SK-N-SH (cell line): ENCODE results near the gene PLA2G4C. TPM values are rescaled to one million over a fixed set of nuclear protein-coding genes. Genes with fewer than 3 reads are reported as not detected.
A peak's percentile ranks its signal among the peaks of the same experiment; 100 is the strongest.
"Not testable (repeated sequence)": the region's sequence is repeated elsewhere in the genome, so short reads cannot be mapped to it uniquely, and the experiment has no call there.

Source experiments
- CTCF ChIA-PET: fragments of 300-600, 350-600 bp; formaldehyde crosslinking; extraction: SDS; loops from one replicate; lab custom pipeline; 2021; lab: Yijun Ruan, JAX
- POLR2A ChIA-PET: fragments of 350-600 bp; sonication (Branson Sonifier 250); formaldehyde crosslinking; extraction: SDS; loops from one replicate; lab custom pipeline; 2020; ENCODE audit warnings: antibody characterized with exemption, inconsistent platforms; lab: Yijun Ruan, JAX
- DNase-seq: peaks from one replicate; pipeline ENCODE4 v3.0.0; 2012
- H2AFZ ChIP-seq: fragments of 200-600 bp; sonication (generic); 2 replicates; pipeline ENCODE4 v1.8.1; 2016; ENCODE audit warnings: antibody characterized with exemption, mild to moderate bottlenecking, low read depth
- H3F3A ChIP-seq: fragments of 200-600 bp; sonication (generic); replicated peaks from 2 replicates; pipeline ENCODE3; 2016; ENCODE audit warnings: antibody characterized with exemption, mild to moderate bottlenecking; ENCODE audit not compliant: insufficient read depth
- H3K27ac ChIP-seq, 2 experiments: fragments of 200-500 bp in 1 of 2; fragments of 200-600 bp in 1 of 2; sonication (Bioruptor generic) in 1 of 2; sonication (generic), shearing (Covaris generic) in 1 of 2; 2 replicates each; pipeline versions ENCODE4 v1.5.1 to v1.6.1; 2014 to 2016; ENCODE audit warnings: low read depth in 2 of 2, inconsistent platforms in 1 of 2, low read length in 1 of 2, mild to moderate bottlenecking in 1 of 2, mixed read lengths in 1 of 2
- H3K27me3 ChIP-seq: fragments of 200-600 bp; sonication (generic), shearing (Covaris generic); 2 replicates; pipeline ENCODE4 v1.6.1; 2016; ENCODE audit warnings: mixed run types; ENCODE audit not compliant: insufficient read depth
- H3K36me3 ChIP-seq, 2 experiments: fragments of 200-500 bp in 1 of 2; fragments of 200-600 bp in 1 of 2; sonication (Bioruptor generic) in 1 of 2; sonication (generic) in 1 of 2; replicated peaks in 1 of 2; 2 replicates each; pipeline versions ENCODE3 to v1.5.1; 2014 to 2016; ENCODE audit warnings: low read length in 1 of 2, mild to moderate bottlenecking in 1 of 2; ENCODE audit not compliant: insufficient read depth in 2 of 2, control insufficient read depth in 1 of 2
- H3K4me1 ChIP-seq, 2 experiments: fragments of 200-500 bp in 1 of 2; fragments of 200-600 bp in 1 of 2; sonication (Bioruptor generic) in 1 of 2; sonication (generic), shearing (Covaris generic) in 1 of 2; 2 replicates each; pipeline versions ENCODE4 v1.5.1 to v1.6.1; 2014 to 2016; ENCODE audit warnings: low read depth in 1 of 2, low read length in 1 of 2, mixed run types in 1 of 2; ENCODE audit not compliant: insufficient read depth in 2 of 2, control insufficient read depth in 1 of 2
- H3K4me2 ChIP-seq: fragments of 200-600 bp; sonication (generic), shearing (Covaris generic); 2 replicates; pipeline ENCODE4 v1.6.1; 2017; ENCODE audit warnings: mixed run types
- H3K4me3 ChIP-seq, 2 experiments: fragments of 200-500 bp in 1 of 2; fragments of 200-600 bp in 1 of 2; sonication (Bioruptor generic) in 1 of 2; sonication (generic), shearing (Covaris generic) in 1 of 2; 2 replicates each; pipeline versions ENCODE4 v1.5.1 to v1.8.1; 2014 to 2016; ENCODE audit warnings: low read depth in 2 of 2, inconsistent platforms in 1 of 2, low read length in 1 of 2, mild to moderate bottlenecking in 1 of 2, mixed read lengths in 1 of 2, moderate library complexity in 1 of 2
- H3K79me2 ChIP-seq: fragments of 200-600 bp; sonication (generic); 2 replicates; pipeline ENCODE4 v1.8.1; 2017; ENCODE audit warnings: mild to moderate bottlenecking; ENCODE audit not compliant: insufficient read depth
- H3K9ac ChIP-seq: fragments of 200-600 bp; sonication (generic); 2 replicates; pipeline ENCODE4 v1.6.1; 2017; ENCODE audit warnings: mixed run types
- H3K9me2 ChIP-seq: fragments of 200-600 bp; sonication (generic); 2 replicates; pipeline ENCODE4 v1.6.1; 2017; ENCODE audit warnings: mixed run types
- H3K9me3 ChIP-seq: fragments of 200-600 bp; sonication (generic); 2 replicates; pipeline ENCODE4 v1.6.1; 2017; ENCODE audit warnings: mixed run types, mild to moderate bottlenecking, moderate library complexity
- H4K20me1 ChIP-seq: fragments of 200-600 bp; sonication (generic); 2 replicates; pipeline ENCODE4 v1.6.1; 2017; ENCODE audit warnings: mild to moderate bottlenecking, mixed run types; ENCODE audit not compliant: insufficient read depth
- EP300 ChIP-seq, 2 experiments: IDR thresholded peaks; 2 replicates each; pipeline versions ENCODE4 v1.4.0 to v1.6.1; 2012; ENCODE audit warnings: borderline replicate concordance in 1 of 2, low read depth in 1 of 2, low read length in 1 of 2
- FOSL2 ChIP-seq: IDR thresholded peaks from 2 replicates; pipeline ENCODE4 v1.4.0; 2012; ENCODE audit warnings: low read depth, mild to moderate bottlenecking, moderate library complexity, borderline replicate concordance
- JUND ChIP-seq: IDR thresholded peaks from 2 replicates; pipeline ENCODE4 v1.4.0; 2012
- MAX ChIP-seq: IDR thresholded peaks from 2 replicates; pipeline ENCODE4 v1.4.0; 2012; ENCODE audit warnings: low read depth
- NFIC ChIP-seq: IDR thresholded peaks from 2 replicates; pipeline ENCODE4 v1.4.0; 2012; ENCODE audit warnings: borderline replicate concordance
- PBX3 ChIP-seq: IDR thresholded peaks from 2 replicates; pipeline ENCODE4; 2012
- POLR2AphosphoS5 ChIP-seq: IDR thresholded peaks from 2 replicates; pipeline ENCODE4 v1.6.1; 2012; ENCODE audit warnings: low read depth, low read length
- RXRA ChIP-seq: IDR thresholded peaks from 2 replicates; pipeline ENCODE4 v1.4.0; 2012; ENCODE audit warnings: low read depth, mild to moderate bottlenecking, borderline replicate concordance
- TCF12 ChIP-seq: IDR thresholded peaks from 2 replicates; pipeline ENCODE4 v1.4.0; 2012
- USF1 ChIP-seq: IDR thresholded peaks from 2 replicates; pipeline ENCODE4 v1.4.0; 2012; ENCODE audit warnings: low read depth, borderline replicate concordance
- ZBTB33 ChIP-seq: IDR thresholded peaks from 2 replicates; pipeline ENCODE4 v1.4.0; 2012; ENCODE audit warnings: low read depth, borderline replicate concordance
- WGBS: methylation state at CpG from one replicate; pipeline ENCODE4 v1.1.6; 2017; ENCODE audit warnings: low lambda C conversion rate; 5-methylcytosine and 5-hydroxymethylcytosine counted together
- polyA plus RNA-seq, 3 experiments: library from polyadenylated mRNA; depleted of rRNA; stranded (reverse); fragments of >200 nt; gene quantifications; 2 replicates each; pipeline ENCODE4 v1.2.3, GENCODE V29; 2012

Gene PLA2G4C
- polyA plus RNA-seq, 1 of the 3 experiments (the other 2 are of a cell fraction): 6.1 TPM

GRCh38 chr19:48091111-48091718 lies 19.4 kb downstream of the PLA2G4C start:
- H3K79me2 ChIP-seq, H3K9me2 ChIP-seq: not testable (repeated sequence)

GRCh38 chr19:48090281-48090802 lies 20.3 kb downstream of the PLA2G4C start:
- no peaks in the 10 kb centered on the region for H3K36me3 ChIP-seq
- H3K4me3 ChIP-seq: no peak overlapping the region
- 24% methylated on average over 5 of the region's 5 CpGs for WGBS
- no peak for TF ChIP-seq ZBTB33
- peak; percentile 51; the same call in 1 of the 2 replicates for TF ChIP-seq USF1
- TF ChIP-seq, all 33 proteins: peak for 1
- ChIA-PET POLR2A (no interaction called here), CTCF (interaction anchor here (2.1 kb wide), 1 partner anchor 12 kb away, joined by 8 read pairs; no protein-coding TSS in a partner anchor)
- H3K27ac ChIP-seq: no peak overlapping the region
- no peaks in the 10 kb centered on the region for H3K79me2 ChIP-seq
- H3K9ac ChIP-seq: no peak overlapping the region
- H3K4me2 ChIP-seq: no peak overlapping the region
- no peaks in the 10 kb centered on the region for H3K9me2 ChIP-seq
- H3K27me3 ChIP-seq: no peaks in the 10 kb centered on the region; the same call in 1 of the 2 replicates
- H3F3A ChIP-seq: peaks cover 1% of the 10 kb centered on the region
- no peak for DNase-seq
- H4K20me1 ChIP-seq: no peaks in the 10 kb centered on the region
- H3K9me3 ChIP-seq: no peaks in the 10 kb centered on the region; the same call in 1 of the 2 replicates
- no peak overlapping the region for H2AFZ ChIP-seq
- no peaks in the 10 kb centered on the region; a peak in 1 of 4 replicates for H3K4me1 ChIP-seq

More at GRCh38 chr19:48091111-48091718, 19.4 kb downstream of the PLA2G4C start:
- WGBS: 7% methylated on average over 13 of the region's 13 CpGs
- H3K9ac ChIP-seq, H2AFZ ChIP-seq, DNase-seq, H3K36me3 ChIP-seq, H3F3A ChIP-seq, H3K27me3 ChIP-seq, POLR2A ChIA-PET, H3K4me3 ChIP-seq, H3K4me1 ChIP-seq, H4K20me1 ChIP-seq, H3K9me3 ChIP-seq: not testable (repeated sequence)
- peak overlapping the region in 1 of 2 experiments; percentile 67; a peak in 1 of 4 replicates for H3K27ac ChIP-seq
- CTCF ChIA-PET: interaction anchor here (2.1 kb wide), 1 partner anchor 11 kb away, joined by 8 read pairs; no protein-coding TSS in a partner anchor
- TF ChIP-seq TCF12 (peak; percentile 97), NFIC (peak; percentile 11; the same call in 1 of the 2 replicates), JUND (peak; percentile 68), MAX (peak; percentile 22; the same call in 1 of the 2 replicates), EP300 (IDR thresholded peaks at IDR 0.05; ENCODE audit: borderline replicate concordance in 1 of 2, low read depth in 1 of 2, low read length in 1 of 2) (peak in 1 of 2 experiments; percentile 47; a peak in 1 of 4 replicates), FOSL2 (peak; percentile 76), RXRA (peak; percentile 95), PBX3 (peak; percentile 55), POLR2AphosphoS5 (peak; percentile 45; the same call in 1 of the 2 replicates)
- peak overlapping the region; percentile 10; the same call in 1 of the 2 replicates for H3K4me2 ChIP-seq

- H3K79me2 ChIP-seq, H3F3A ChIP-seq, H3K36me3 ChIP-seq, H3K9me3 ChIP-seq, H3K27me3 ChIP-seq, H4K20me1 ChIP-seq, H3K4me1 ChIP-seq, H3K4me2 ChIP-seq, H3K27ac ChIP-seq, H3K4me3 ChIP-seq, CTCF ChIA-PET, H3K9ac ChIP-seq, POLR2A ChIA-PET, H2AFZ ChIP-seq, DNase-seq, H3K9me2 ChIP-seq: not testable (repeated sequence)
- WGBS: 53% methylated on average over 6 of the region's 6 CpGs
Measured at GRCh38 chr19:48088991-48089390, 21.6 kb downstream of the PLA2G4C start.
